Mammary epithelial cell (primary cell): ENCODE results near the gene SH2D3A.

Source experiments
- CTCF ChIP-seq, 2 donors: IDR thresholded peaks in 1 of 2; conservative IDR thresholded peaks in 1 of 2; 2 replicates each; pipeline ENCODE4 v1.5.1; 2011 to 2012; ENCODE audit warnings: inconsistent platforms in 2 of 2, low read length in 2 of 2, mild to moderate bottlenecking in 2 of 2, control low read depth in 1 of 2, low read depth in 1 of 2; ENCODE audit not compliant: insufficient read depth in 1 of 2; ENCODE audit errors: extremely low read depth in 1 of 2
- EZH2 ChIP-seq: IDR thresholded peaks from 2 replicates; pipeline ENCODE4 v1.6.1; 2012; ENCODE audit warnings: low read length, inconsistent platforms, borderline replicate concordance

- TF ChIP-seq CTCF (conservative IDR thresholded peaks at IDR 0.05 in 1 of 2, IDR thresholded peaks at IDR 0.05 in 1 of 2; ENCODE audit: extremely low read depth in 1 of 2, insufficient read depth in 1 of 2, low read depth in 1 of 2, low read length in 2 of 2), result no peak
- TF ChIP-seq EZH2, result no peak
These were observed 21.7 kb upstream of the SH2D3A start for GRCh38 chr19:6788896-6789295.
